Measurements from ENCODE around the gene SLC35F4.

SLC35F4 gene

DNA sequence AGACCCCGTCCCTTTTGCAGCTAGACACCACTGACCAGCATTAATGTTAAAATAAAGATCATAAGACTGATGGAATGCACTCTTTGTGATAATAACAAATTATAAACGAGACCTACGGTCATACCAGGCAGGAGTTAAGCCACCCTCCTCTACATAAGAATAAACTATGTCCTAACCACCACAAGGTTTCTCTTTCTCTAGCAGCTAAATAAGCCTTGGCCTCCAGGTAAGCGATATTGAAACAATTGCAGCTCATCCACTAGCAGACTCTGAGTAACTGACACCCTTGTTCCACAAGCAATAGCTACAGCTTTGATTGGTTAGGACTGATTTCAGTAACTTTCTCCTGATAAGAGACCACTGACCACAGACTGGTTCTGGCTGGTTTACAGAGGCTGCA, 228.0 kb downstream of the SLC35F4 start:
- H3K27me3 ChIP-seq (ENCODE audit: control insufficient read depth in 1 of 2, insufficient read depth in 2 of 2, low read length in 2 of 2), result no peaks in the 10 kb centered on the region
- no peak overlapping the region for H3K4me3 ChIP-seq (ENCODE audit: low read length in 2 of 2)
- H3K4me1 ChIP-seq (ENCODE audit: control insufficient read depth, insufficient read depth, low read length), result no peaks in the 10 kb centered on the region
- no peak overlapping the region for H3K27ac ChIP-seq (ENCODE audit: low read length)
- H3K36me3 ChIP-seq (ENCODE audit: control insufficient read depth in 2 of 2, insufficient read depth in 2 of 2, low read length in 2 of 2), result no peaks in the 10 kb centered on the region
- H3K9ac ChIP-seq (ENCODE audit: low read length in 2 of 2), result no peak overlapping the region
- H3K9me3 ChIP-seq (ENCODE audit: control insufficient read depth in 2 of 2, low read length in 2 of 2), result no peaks in the 10 kb centered on the region

DNA sequence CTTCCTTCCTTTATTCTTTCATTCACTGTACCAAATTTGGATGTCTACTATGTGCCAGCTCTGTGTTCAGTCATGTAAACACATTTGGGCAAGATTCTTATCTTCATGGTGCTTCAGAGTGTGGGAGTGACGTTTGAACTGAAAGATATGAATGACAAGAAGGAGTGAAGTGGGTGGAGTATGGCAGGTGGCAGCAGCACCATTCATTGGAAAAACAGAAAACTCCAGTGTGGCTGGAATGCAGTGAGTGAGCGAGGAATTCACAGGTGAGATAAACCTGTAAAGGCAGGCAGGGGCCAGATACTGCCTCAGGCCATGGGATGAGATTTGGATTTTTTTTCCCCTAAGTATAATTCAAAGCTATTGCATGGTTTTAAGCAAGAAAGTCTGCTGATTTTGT, 231.6 kb downstream of the SLC35F4 start:
- no peak overlapping the region for H3K4me3 ChIP-seq (ENCODE audit: low read length in 2 of 2)
- no peaks in the 10 kb centered on the region for H3K4me1 ChIP-seq (ENCODE audit: control insufficient read depth, insufficient read depth, low read length)
- no peaks in the 10 kb centered on the region for H3K36me3 ChIP-seq (ENCODE audit: control insufficient read depth in 2 of 2, insufficient read depth in 2 of 2, low read length in 2 of 2)
- no peak overlapping the region for H3K27ac ChIP-seq (ENCODE audit: low read length)
- H3K9me3 ChIP-seq (ENCODE audit: control insufficient read depth in 2 of 2, low read length in 2 of 2), result no peaks in the 10 kb centered on the region
- no peaks in the 10 kb centered on the region for H3K27me3 ChIP-seq (ENCODE audit: control insufficient read depth in 1 of 2, insufficient read depth in 2 of 2, low read length in 2 of 2)
- H3K9ac ChIP-seq (ENCODE audit: low read length in 2 of 2), result no peak overlapping the region

DNA sequence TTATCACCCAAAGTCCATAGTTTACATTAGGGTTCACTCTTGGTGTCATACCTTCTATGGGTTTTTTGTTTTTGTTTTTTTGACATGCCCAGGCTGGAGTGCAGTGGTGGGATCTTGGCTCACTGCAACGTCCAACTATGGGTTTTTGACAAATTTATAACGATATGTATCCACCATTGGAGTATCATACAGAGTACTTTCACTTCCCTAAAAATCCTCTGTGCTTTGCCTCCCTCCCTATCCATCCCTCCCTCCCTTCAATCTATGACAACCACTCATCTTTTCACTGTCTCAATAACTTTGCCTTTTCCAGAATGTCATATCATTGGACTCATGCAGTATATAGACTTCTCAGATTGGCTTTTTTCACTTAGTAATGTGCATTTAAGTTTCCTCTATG, 233.2 kb downstream of the SLC35F4 start:
- H3K27ac ChIP-seq (ENCODE audit: low read length), result no peak overlapping the region
- no peak overlapping the region for H3K9ac ChIP-seq (ENCODE audit: low read length in 2 of 2)
- no peak overlapping the region for H3K4me3 ChIP-seq (ENCODE audit: low read length in 2 of 2)
- no peaks in the 10 kb centered on the region for H3K9me3 ChIP-seq (ENCODE audit: control insufficient read depth in 2 of 2, low read length in 2 of 2)
- H3K27me3 ChIP-seq (ENCODE audit: control insufficient read depth in 1 of 2, insufficient read depth in 2 of 2, low read length in 2 of 2), result no peaks in the 10 kb centered on the region
- no peaks in the 10 kb centered on the region for H3K36me3 ChIP-seq (ENCODE audit: control insufficient read depth in 2 of 2, insufficient read depth in 2 of 2, low read length in 2 of 2)
- no peaks in the 10 kb centered on the region for H3K4me1 ChIP-seq (ENCODE audit: control insufficient read depth, insufficient read depth, low read length)

DNA sequence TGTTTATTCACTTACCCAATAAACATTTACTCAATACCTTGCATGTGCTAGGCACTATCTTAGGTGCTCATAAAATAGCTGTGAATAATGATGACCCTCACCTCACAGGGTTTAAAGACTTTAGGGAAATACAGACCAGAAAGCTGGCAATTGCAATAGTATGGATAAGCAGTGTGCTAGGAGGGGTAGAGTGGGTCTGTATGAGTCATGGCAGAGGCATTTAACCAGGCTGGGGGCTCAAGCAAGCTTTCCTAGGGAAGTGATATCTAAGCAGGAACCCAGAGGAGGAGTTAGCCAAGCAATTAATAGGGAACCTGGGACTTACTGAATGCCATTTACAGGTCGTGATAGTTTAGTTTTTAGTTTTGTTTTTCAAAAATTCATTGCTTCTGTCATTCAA, 248.4 kb downstream of the SLC35F4 start:
- no peak overlapping the region for H3K9ac ChIP-seq (ENCODE audit: low read length in 2 of 2)
- no peak overlapping the region for H3K27ac ChIP-seq (ENCODE audit: low read length)
- H3K27me3 ChIP-seq (ENCODE audit: control insufficient read depth in 1 of 2, insufficient read depth in 2 of 2, low read length in 2 of 2), result no peaks in the 10 kb centered on the region
- H3K9me3 ChIP-seq (ENCODE audit: control insufficient read depth in 2 of 2, low read length in 2 of 2), result no peaks in the 10 kb centered on the region
- no peak overlapping the region for H3K4me3 ChIP-seq (ENCODE audit: low read length in 2 of 2)
- no peaks in the 10 kb centered on the region for H3K36me3 ChIP-seq (ENCODE audit: control insufficient read depth in 2 of 2, insufficient read depth in 2 of 2, low read length in 2 of 2)
- no peaks in the 10 kb centered on the region for H3K4me1 ChIP-seq (ENCODE audit: control insufficient read depth, insufficient read depth, low read length)

DNA sequence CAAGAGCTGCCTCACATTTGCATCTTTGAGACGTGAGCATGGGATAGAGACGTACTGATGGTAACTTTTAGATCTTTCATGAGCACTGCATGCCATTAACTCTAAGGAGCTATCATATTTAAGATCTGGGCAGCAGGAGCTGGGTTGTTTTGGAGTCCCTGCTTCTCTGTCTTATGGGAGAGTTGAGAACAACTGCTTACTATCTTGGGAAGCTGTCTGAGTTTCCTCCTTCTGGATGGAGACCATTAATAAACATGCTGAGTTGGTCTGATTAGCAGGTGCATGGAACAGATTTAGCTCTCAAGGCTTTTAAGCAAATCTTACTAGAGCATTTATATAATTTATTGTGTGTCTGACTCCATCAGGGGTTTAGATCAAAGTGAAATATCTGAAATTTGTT, 252.9 kb downstream of the SLC35F4 start:
- Histone ChIP-seq H3K9me3 (ENCODE audit: control insufficient read depth in 2 of 2, low read length in 2 of 2) (peaks cover 2 to 5% of the 10 kb centered on the region in 2 donors), H3K4me1 (ENCODE audit: control insufficient read depth, insufficient read depth, low read length) (no peaks in the 10 kb centered on the region)

DNA sequence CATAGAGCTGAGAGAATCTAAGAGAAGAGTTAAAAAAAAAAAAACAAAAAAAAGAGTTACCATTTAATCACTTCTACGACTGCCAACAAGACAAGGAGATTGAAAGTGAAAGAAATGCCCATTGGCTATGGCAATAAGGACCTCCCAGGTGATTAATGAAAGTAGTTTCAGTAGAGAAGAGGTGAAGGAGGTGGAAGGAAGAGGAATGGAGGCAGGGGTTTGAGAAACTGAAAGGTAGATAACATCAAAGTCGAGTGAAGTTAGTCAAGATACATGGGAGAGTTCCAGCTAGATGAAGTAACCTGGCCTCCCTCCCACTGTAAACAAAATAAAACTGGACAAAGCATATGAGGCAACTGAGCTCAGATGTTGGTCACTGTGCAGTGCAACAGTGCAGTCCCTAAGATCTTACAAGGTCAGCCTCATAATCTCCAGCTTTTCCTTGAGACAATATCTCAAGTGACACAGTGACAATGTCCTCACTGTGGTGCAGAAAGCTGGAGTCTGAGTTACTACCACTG, 254.3 kb downstream of the SLC35F4 start:
- Histone ChIP-seq H3K9me3 (ENCODE audit: control insufficient read depth in 2 of 2, low read length in 2 of 2) (peaks cover 3 to 7% of the 10 kb centered on the region in 2 donors), H3K4me1 (ENCODE audit: control insufficient read depth, insufficient read depth, low read length) (no peaks in the 10 kb centered on the region), H3K27ac (ENCODE audit: low read length) (no peak overlapping the region), H3K36me3 (ENCODE audit: control insufficient read depth in 2 of 2, insufficient read depth in 2 of 2, low read length in 2 of 2) (no peaks in the 10 kb centered on the region), H3K9ac (ENCODE audit: low read length in 2 of 2) (no peak overlapping the region), H3K4me3 (ENCODE audit: low read length in 2 of 2) (no peak overlapping the region), H3K27me3 (ENCODE audit: control insufficient read depth in 1 of 2, insufficient read depth in 2 of 2, low read length in 2 of 2) (no peaks in the 10 kb centered on the region)

More for the DNA sequence above, 252.9 kb downstream of the SLC35F4 start:
- Histone ChIP-seq H3K27ac (ENCODE audit: low read length) (no peak overlapping the region), H3K36me3 (ENCODE audit: control insufficient read depth in 2 of 2, insufficient read depth in 2 of 2, low read length in 2 of 2) (no peaks in the 10 kb centered on the region), H3K9ac (ENCODE audit: low read length in 2 of 2) (no peak overlapping the region), H3K27me3 (ENCODE audit: control insufficient read depth in 1 of 2, insufficient read depth in 2 of 2, low read length in 2 of 2) (no peaks in the 10 kb centered on the region), H3K4me3 (ENCODE audit: low read length in 2 of 2) (no peak overlapping the region)

DNA sequence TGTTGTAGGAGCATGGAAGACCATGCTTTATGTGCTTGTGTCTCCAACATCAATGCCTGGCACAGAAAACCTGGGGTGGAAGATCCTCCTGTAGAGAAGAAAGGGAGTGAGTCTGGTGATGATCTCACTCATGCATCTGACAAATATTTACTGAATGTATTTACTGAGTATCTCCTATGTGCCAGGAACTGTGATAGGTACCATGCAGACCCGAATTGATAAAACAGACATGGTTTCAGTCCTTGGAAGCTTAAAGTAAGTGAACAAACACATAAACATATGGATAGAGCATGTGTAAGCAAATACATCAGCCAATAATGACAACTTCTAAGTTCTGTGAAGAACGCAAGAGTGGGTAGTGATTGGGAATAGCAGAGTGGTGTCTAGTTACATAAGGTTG, 255.3 kb downstream of the SLC35F4 start:
- H3K27ac ChIP-seq (ENCODE audit: low read length), result no peak overlapping the region
- H3K4me1 ChIP-seq (ENCODE audit: control insufficient read depth, insufficient read depth, low read length), result no peaks in the 10 kb centered on the region
- no peak overlapping the region for H3K9ac ChIP-seq (ENCODE audit: low read length in 2 of 2)
- H3K9me3 ChIP-seq (ENCODE audit: control insufficient read depth in 2 of 2, low read length in 2 of 2), result peaks cover 3 to 7% of the 10 kb centered on the region in 2 donors
- H3K36me3 ChIP-seq (ENCODE audit: control insufficient read depth in 2 of 2, insufficient read depth in 2 of 2, low read length in 2 of 2), result no peaks in the 10 kb centered on the region
- H3K4me3 ChIP-seq (ENCODE audit: low read length in 2 of 2), result no peak overlapping the region
- no peaks in the 10 kb centered on the region for H3K27me3 ChIP-seq (ENCODE audit: control insufficient read depth in 1 of 2, insufficient read depth in 2 of 2, low read length in 2 of 2)

DNA sequence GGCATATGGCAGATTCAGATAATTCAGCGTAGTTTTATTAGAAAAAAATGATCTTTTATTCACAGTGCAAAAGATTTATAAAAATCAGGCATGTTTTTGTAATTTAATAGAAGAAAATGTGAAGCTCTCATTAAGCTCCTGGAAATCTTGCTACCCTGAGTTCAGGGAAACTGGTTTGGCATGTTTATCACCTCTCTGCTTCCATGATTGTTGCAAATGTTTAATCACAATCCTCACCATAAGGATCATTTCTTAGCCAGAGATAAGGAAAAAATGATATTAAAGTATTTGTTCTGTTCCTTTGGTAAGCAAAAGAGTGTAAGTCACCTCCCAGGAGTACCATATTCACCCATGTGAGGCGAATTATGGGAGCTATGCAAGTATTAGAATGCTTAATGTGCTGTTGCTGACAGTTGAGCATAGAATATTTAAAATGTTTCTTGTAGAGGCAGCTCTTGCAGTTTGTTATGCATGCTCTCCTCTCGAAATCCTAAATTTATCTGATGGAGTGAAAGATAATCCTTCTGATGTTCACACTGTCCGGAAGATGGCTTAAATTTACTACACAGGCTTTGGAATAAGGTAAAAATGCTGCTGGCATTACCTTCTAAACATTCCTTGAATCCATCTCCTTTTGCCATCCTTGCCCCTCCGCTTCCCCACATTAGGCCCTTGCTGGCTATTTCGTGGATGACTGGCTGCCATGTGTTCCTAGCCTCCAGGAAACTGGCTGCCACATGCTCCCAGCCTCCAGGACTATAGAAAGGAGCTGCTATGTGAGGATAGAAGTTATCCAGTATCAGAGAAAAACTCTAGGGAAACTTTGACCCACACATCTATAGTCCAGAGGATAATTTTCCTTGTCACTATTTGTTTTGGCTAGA, 256.5 kb downstream of the SLC35F4 start:
- H3K4me3 ChIP-seq (ENCODE audit: low read length in 2 of 2), result no peak overlapping the region
- no peaks in the 10 kb centered on the region for H3K27me3 ChIP-seq (ENCODE audit: control insufficient read depth in 1 of 2, insufficient read depth in 2 of 2, low read length in 2 of 2)
- H3K4me1 ChIP-seq (ENCODE audit: control insufficient read depth, insufficient read depth, low read length), result no peaks in the 10 kb centered on the region
- no peaks in the 10 kb centered on the region for H3K36me3 ChIP-seq (ENCODE audit: control insufficient read depth in 2 of 2, insufficient read depth in 2 of 2, low read length in 2 of 2)
- no peak overlapping the region for H3K27ac ChIP-seq (ENCODE audit: low read length)
- no peak overlapping the region for H3K9ac ChIP-seq (ENCODE audit: low read length in 2 of 2)
- peaks cover 3 to 7% of the 10 kb centered on the region in 2 donors for H3K9me3 ChIP-seq (ENCODE audit: control insufficient read depth in 2 of 2, low read length in 2 of 2)

DNA sequence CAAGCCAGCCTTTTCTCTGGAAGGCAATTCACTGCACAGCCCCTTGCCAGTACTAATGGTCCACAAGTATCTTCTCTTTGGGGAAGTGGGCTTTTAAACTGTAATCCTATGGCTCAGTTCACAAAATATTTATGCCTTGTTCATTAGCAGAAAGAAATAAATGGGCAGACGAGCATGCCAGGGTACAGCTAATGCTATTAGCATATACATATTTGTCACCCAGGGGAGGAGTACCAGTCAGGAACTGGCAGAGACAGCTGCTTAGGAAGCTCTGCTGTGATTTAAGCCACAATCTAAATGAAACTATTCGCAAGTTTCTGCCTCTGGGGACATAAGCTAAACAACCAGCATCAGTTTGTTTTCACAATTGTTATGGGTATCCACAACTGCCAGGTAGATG, 258.8 kb downstream of the SLC35F4 start:
- no peaks in the 10 kb centered on the region for H3K4me1 ChIP-seq (ENCODE audit: control insufficient read depth, insufficient read depth, low read length)
- peaks cover 0 to 2% of the 10 kb centered on the region in 2 donors for H3K27me3 ChIP-seq (ENCODE audit: control insufficient read depth in 1 of 2, insufficient read depth in 2 of 2, low read length in 2 of 2)
- no peak overlapping the region for H3K4me3 ChIP-seq (ENCODE audit: low read length in 2 of 2)
- H3K9me3 ChIP-seq (ENCODE audit: control insufficient read depth in 2 of 2, low read length in 2 of 2), result peaks cover 3 to 7% of the 10 kb centered on the region in 2 donors
- H3K36me3 ChIP-seq (ENCODE audit: control insufficient read depth in 2 of 2, insufficient read depth in 2 of 2, low read length in 2 of 2), result no peaks in the 10 kb centered on the region
- no peak overlapping the region for H3K27ac ChIP-seq (ENCODE audit: low read length)
- no peak overlapping the region for H3K9ac ChIP-seq (ENCODE audit: low read length in 2 of 2)

DNA sequence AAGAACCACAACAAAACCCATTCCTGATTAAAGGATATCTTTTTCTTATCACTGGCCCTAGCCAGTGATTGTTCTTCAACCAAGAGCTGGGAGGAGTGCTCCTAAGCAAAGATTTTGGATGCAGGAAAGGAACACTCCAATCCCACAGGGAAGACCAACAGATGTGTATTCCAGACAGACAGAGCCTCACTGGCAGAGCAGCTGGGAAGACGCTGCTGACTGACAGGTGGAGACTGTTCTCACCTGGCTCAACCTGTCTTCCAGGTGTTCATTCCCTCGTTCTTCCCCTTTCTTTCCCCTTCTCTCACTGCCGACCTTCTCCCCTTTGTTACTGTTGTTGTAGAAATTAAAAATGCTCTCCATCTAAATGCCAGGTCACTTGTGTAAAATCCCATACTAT, 282.5 kb downstream of the SLC35F4 start:
- no peak overlapping the region for H3K27ac ChIP-seq (ENCODE audit: low read length)
- H3K27me3 ChIP-seq (ENCODE audit: control insufficient read depth in 1 of 2, insufficient read depth in 2 of 2, low read length in 2 of 2), result no peaks in the 10 kb centered on the region
- H3K4me1 ChIP-seq (ENCODE audit: control insufficient read depth, insufficient read depth, low read length), result no peaks in the 10 kb centered on the region
- H3K9ac ChIP-seq (ENCODE audit: low read length in 2 of 2), result no peak overlapping the region
- H3K9me3 ChIP-seq (ENCODE audit: control insufficient read depth in 2 of 2, low read length in 2 of 2), result no peaks in the 10 kb centered on the region
- H3K36me3 ChIP-seq (ENCODE audit: control insufficient read depth in 2 of 2, insufficient read depth in 2 of 2, low read length in 2 of 2), result no peaks in the 10 kb centered on the region
- H3K4me3 ChIP-seq (ENCODE audit: low read length in 2 of 2), result no peak overlapping the region

DNA sequence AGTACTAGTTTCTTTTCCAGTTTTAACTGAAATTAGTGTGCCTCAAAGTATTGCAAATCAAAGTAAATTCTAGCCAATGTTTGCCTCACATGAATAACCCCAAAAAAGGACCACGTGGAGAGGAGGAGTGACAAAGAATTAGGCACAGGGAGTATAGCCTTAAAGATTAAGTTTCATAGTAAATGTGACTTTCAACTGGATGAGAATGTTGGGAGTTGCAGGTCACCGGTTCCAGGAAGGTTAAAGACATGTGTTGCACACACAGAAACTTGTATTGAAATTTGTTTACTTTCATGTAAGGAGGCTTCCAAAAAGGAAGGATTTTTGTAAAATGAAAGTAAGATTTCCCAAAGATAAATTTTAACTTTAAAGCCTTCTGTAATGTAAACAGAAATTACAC, 283.1 kb downstream of the SLC35F4 start:
- H3K27ac ChIP-seq (ENCODE audit: low read length), result no peak overlapping the region
- no peaks in the 10 kb centered on the region for H3K4me1 ChIP-seq (ENCODE audit: control insufficient read depth, insufficient read depth, low read length)
- no peaks in the 10 kb centered on the region for H3K36me3 ChIP-seq (ENCODE audit: control insufficient read depth in 2 of 2, insufficient read depth in 2 of 2, low read length in 2 of 2)
- H3K9ac ChIP-seq (ENCODE audit: low read length in 2 of 2), result no peak overlapping the region
- H3K4me3 ChIP-seq (ENCODE audit: low read length in 2 of 2), result no peak overlapping the region
- H3K27me3 ChIP-seq (ENCODE audit: control insufficient read depth in 1 of 2, insufficient read depth in 2 of 2, low read length in 2 of 2), result no peaks in the 10 kb centered on the region
- H3K9me3 ChIP-seq (ENCODE audit: control insufficient read depth in 2 of 2, low read length in 2 of 2), result no peaks in the 10 kb centered on the region
